Measurements from ENCODE around the gene ELAVL3. TPM values are rescaled to one million over a fixed set of nuclear protein-coding genes. Genes with fewer than 3 reads are reported as not detected.

ELAVL3 gene
- total and polyA plus RNA-seq, 12 donors = 0.11 to 5.4 (median 1.2) TPM; not detected in 3

GRCh38 chr19:11405846-11406643 lies 74.8 kb downstream of the ELAVL3 start:
- no peaks in the 10 kb centered on the region for H3K36me3 ChIP-seq (replicated peaks in 1 of 2)
- no peak overlapping the region for H3K27ac ChIP-seq
- no peaks in the 10 kb centered on the region for H3K9me3 ChIP-seq (replicated peaks in 1 of 3)
- 43 to 58% (median 56%) methylated on average over 30 to 44 of the region's 44 CpGs for WGBS, 4 donors
- peaks cover 0 to 16% of the 10 kb centered on the region in 2 donors for H3K4me1 ChIP-seq (replicated peaks in 1 of 2)
- H3K4me3 ChIP-seq = no peak overlapping the region
- intact Hi-C loops (cut with DNase I) = no loop called here
- H3K27me3 ChIP-seq = no peaks in the 10 kb centered on the region
- TF ChIP-seq POLR2A (IDR thresholded peaks at IDR 0.05) = no peak
- TF ChIP-seq, protein P1, sequence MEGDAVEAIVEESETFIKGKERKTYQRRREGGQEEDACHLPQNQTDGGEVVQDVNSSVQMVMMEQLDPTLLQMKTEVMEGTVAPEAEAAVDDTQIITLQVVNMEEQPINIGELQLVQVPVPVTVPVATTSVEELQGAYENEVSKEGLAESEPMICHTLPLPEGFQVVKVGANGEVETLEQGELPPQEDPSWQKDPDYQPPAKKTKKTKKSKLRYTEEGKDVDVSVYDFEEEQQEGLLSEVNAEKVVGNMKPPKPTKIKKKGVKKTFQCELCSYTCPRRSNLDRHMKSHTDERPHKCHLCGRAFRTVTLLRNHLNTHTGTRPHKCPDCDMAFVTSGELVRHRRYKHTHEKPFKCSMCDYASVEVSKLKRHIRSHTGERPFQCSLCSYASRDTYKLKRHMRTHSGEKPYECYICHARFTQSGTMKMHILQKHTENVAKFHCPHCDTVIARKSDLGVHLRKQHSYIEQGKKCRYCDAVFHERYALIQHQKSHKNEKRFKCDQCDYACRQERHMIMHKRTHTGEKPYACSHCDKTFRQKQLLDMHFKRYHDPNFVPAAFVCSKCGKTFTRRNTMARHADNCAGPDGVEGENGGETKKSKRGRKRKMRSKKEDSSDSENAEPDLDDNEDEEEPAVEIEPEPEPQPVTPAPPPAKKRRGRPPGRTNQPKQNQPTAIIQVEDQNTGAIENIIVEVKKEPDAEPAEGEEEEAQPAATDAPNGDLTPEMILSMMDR (IDR thresholded peaks at IDR 0.05) = peak in 3 of 6 experiments; percentile 11 to 26 (median 25)
- no peak for DNase-seq

DNA sequence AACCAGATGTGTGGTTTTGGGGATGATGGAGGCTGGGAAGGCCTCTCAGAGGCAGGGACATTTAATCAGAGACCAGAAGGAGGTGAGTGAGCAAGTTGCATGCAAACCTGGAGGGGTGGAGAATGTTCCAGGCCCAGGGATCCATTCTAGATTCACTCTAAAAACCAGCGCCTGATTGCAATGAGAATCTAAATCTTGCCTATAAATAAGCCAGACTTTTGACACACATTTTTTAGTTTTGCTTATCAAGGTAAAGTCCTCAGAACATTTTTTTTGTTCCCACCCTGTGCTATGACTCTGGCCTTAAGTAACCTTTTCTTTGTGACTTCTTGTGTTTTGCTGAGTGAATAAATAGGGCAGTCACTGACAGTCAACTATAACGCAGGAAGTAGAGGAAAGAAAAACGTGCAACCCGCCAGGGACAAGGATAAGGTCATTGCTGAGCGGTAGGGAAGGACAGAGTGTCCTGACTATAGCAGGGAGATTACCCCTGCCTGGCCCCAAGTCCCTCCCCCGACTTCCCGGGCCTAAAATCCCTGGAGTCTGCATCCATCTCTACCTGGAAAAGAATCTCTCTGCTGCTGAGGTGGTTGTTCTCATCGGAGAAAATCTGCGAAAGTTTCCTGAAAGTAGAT lies 76.1 kb downstream of the ELAVL3 start:
- 21 to 40% (median 32%) methylated on average over 9 of the region's 9 CpGs for WGBS, 4 donors

DNA sequence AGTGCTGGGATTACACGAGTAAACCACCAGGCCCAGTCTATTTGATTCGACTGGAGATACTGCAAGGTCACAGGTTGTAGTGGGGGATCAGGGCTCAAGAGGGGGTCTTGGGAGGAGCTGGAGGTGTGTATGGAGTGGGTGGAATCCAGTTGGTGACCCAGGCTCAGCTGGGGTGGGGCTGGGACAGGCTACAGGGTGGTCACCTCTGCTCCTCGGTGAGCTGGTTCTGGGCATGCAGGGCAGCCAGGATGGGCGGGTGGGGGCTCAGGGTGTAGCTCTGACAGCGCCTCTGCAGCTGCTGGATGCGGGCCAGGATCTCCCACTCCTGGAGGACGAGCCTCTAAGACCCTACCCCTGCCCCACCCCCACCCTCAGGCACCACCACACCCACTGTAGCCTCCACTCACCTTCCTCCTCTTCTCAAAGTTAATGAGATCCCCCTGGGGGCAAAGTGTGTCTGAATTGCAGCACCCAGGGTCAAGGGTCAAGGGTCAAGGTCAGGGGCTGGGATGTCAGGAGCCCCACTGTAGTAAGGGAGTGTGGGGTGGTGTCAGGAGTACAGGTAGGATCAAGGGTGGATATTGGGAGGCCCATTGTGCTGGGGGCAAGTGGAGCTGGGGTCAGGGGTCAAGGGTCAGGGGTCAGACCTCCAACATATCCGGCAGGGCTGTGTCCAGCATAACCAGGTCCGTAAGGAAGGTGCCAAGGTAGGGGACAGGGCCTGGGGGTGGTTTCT lies 78.9 kb downstream of the ELAVL3 start:
- H3K36me3 ChIP-seq (replicated peaks in 1 of 2) = no peaks in the 10 kb centered on the region
- 81 to 86% (median 82%) methylated on average over 4 to 9 of the region's 9 CpGs for WGBS, 4 donors
- H3K27me3 ChIP-seq = no peaks in the 10 kb centered on the region
- intact Hi-C loops (cut with DNase I) = no loop called here
- no peak for DNase-seq
- no peak overlapping the region for H3K27ac ChIP-seq
- TF ChIP-seq POLR2A (IDR thresholded peaks at IDR 0.05) = no peak
- TF ChIP-seq, protein P1 (IDR thresholded peaks at IDR 0.05) = no peak
- H3K4me1 ChIP-seq (replicated peaks in 1 of 2) = peaks cover 0 to 16% of the 10 kb centered on the region in 2 donors
- H3K4me3 ChIP-seq = no peak overlapping the region
- H3K9me3 ChIP-seq (replicated peaks in 1 of 3) = no peaks in the 10 kb centered on the region

More for the DNA sequence above, 76.1 kb downstream of the ELAVL3 start:
- Histone ChIP-seq H3K4me3 (no peak overlapping the region), H3K27ac (peak overlapping the region; percentile 9 to 86 (median 33)), H3K9me3 (replicated peaks in 1 of 3) (no peaks in the 10 kb centered on the region), H3K36me3 (replicated peaks in 1 of 2) (no peaks in the 10 kb centered on the region), H3K4me1 (replicated peaks in 1 of 2) (peaks cover 0 to 16% of the 10 kb centered on the region in 2 donors), H3K27me3 (no peaks in the 10 kb centered on the region)
- TF ChIP-seq, protein P1 (IDR thresholded peaks at IDR 0.05) = no peak
- TF ChIP-seq POLR2A (IDR thresholded peaks at IDR 0.05) = no peak
- peak; percentile 33 to 72 (median 52) for DNase-seq
- intact Hi-C loops (cut with DNase I) = no loop called here

Small RNAs within 50 kb of the gene (microRNA-seq; reads per million reads assigned to microRNA genes)
- 0 to 0.28 (median 0) reads per million in 3 donors for gene MIR7974

Small RNAs within 50 kb of the gene (small RNA-seq; reads per million reads assigned to genes)
- gene MIR7974 (0.17 to 0.24 reads per million in 2 donors), gene RF00019 (0 reads per million in 2 donors), gene RN7SL833P (0 reads per million in 2 donors)

Other genes with a start within 250 kb of the ELAVL3 start
- 1 to 10 TPM in 2 of 9 donors, under 1 TPM in 4, not detected in 3; 0.33 to 1.8 (median 0.61) TPM for gene ANGPTL8, start 241.4 kb downstream of the ELAVL3 start, total RNA-seq
- 10 to 100 TPM in 1 of 3 donors, 1 to 10 TPM in 1, not detected in 1; 4.2 to 10.0 TPM for gene ANGPTL8, start 241.4 kb downstream of the ELAVL3 start, polyA plus RNA-seq
- 100 to 1,000 TPM in 1 of 9 donors, 10 to 100 TPM in 8; 14.5 to 101 (median 34.1) TPM for gene DOCK6, start 218.5 kb downstream of the ELAVL3 start, total RNA-seq
- gene DOCK6, start 218.5 kb downstream of the ELAVL3 start, polyA plus RNA-seq = 100 to 1,000 TPM in 1 of 3 donors, 10 to 100 TPM in 1, 1 to 10 TPM in 1; 4.5 to 152 (median 77.1) TPM
- gene TSPAN16, start 184.9 kb downstream of the ELAVL3 start, total RNA-seq = not detected
- not detected for gene TSPAN16, start 184.9 kb downstream of the ELAVL3 start, polyA plus RNA-seq
- gene RAB3D, start 141.4 kb downstream of the ELAVL3 start, total RNA-seq = 10 to 100 TPM in 6 of 9 donors, 1 to 10 TPM in 3; 4.2 to 23.9 (median 13.4) TPM
- 1 to 10 TPM; 2.6 to 4.3 (median 3.3) TPM for gene RAB3D, start 141.4 kb downstream of the ELAVL3 start, polyA plus RNA-seq
- 1,000 to 10,000 TPM in 1 of 9 donors, 100 to 1,000 TPM in 8; 185 to 1,314 (median 282) TPM for gene TMEM205, start 134.8 kb downstream of the ELAVL3 start, total RNA-seq
- 100 to 1,000 TPM; 135 to 306 (median 207) TPM for gene TMEM205, start 134.8 kb downstream of the ELAVL3 start, polyA plus RNA-seq
- gene CCDC159, start 134.5 kb downstream of the ELAVL3 start, total RNA-seq = 10 to 100 TPM; 24.1 to 83.7 (median 57.5) TPM
- 100 to 1,000 TPM in 2 of 3 donors, 10 to 100 TPM in 1; 33.8 to 479 (median 238) TPM for gene CCDC159, start 134.5 kb downstream of the ELAVL3 start, polyA plus RNA-seq
- gene PLPPR2, start 125.6 kb downstream of the ELAVL3 start, total RNA-seq = 10 to 100 TPM in 8 of 9 donors, 1 to 10 TPM in 1; 8.5 to 46.8 (median 42.6) TPM
- 10 to 100 TPM; 12.1 to 57.0 (median 39.9) TPM for gene PLPPR2, start 125.6 kb downstream of the ELAVL3 start, polyA plus RNA-seq
- gene SWSAP1, start 106.4 kb downstream of the ELAVL3 start, total RNA-seq = 1 to 10 TPM; 2.6 to 5.5 (median 4.2) TPM
- gene SWSAP1, start 106.4 kb downstream of the ELAVL3 start, polyA plus RNA-seq = 1 to 10 TPM; 2.1 to 8.4 (median 6.0) TPM
- gene EPOR, start 96.7 kb downstream of the ELAVL3 start, total RNA-seq = 10 to 100 TPM; 15.7 to 37.9 (median 23.8) TPM
- gene EPOR, start 96.7 kb downstream of the ELAVL3 start, polyA plus RNA-seq = 10 to 100 TPM in 2 of 3 donors, 1 to 10 TPM in 1; 6.8 to 74.0 (median 49.3) TPM
- gene RGL3, start 61.7 kb downstream of the ELAVL3 start, total RNA-seq = 10 to 100 TPM; 10.3 to 63.9 (median 33.0) TPM
- gene RGL3, start 61.7 kb downstream of the ELAVL3 start, polyA plus RNA-seq = 100 to 1,000 TPM in 1 of 3 donors, 10 to 100 TPM in 2; 24.2 to 207 (median 64.1) TPM
- 1 to 10 TPM in 8 of 9 donors, under 1 TPM in 1; 0.69 to 4.7 (median 2.5) TPM for gene ODAD3, start 45.9 kb downstream of the ELAVL3 start, total RNA-seq
- gene ODAD3, start 45.9 kb downstream of the ELAVL3 start, polyA plus RNA-seq = 1 to 10 TPM; 3.1 to 7.9 (median 4.8) TPM
- gene PRKCSH, start 45.4 kb downstream of the ELAVL3 start, total RNA-seq = 100 to 1,000 TPM in 8 of 9 donors, 10 to 100 TPM in 1; 64.4 to 359 (median 246) TPM
- gene PRKCSH, start 45.4 kb downstream of the ELAVL3 start, polyA plus RNA-seq = 100 to 1,000 TPM; 142 to 228 (median 177) TPM
- gene ZNF653, start 24.8 kb upstream of the ELAVL3 start, total RNA-seq = 10 to 100 TPM in 6 of 9 donors, 1 to 10 TPM in 3; 4.2 to 18.4 (median 11.5) TPM
- gene ZNF653, start 24.8 kb upstream of the ELAVL3 start, polyA plus RNA-seq = 10 to 100 TPM in 2 of 3 donors, 1 to 10 TPM in 1; 5.1 to 37.7 (median 23.2) TPM
- 10 to 100 TPM; 47.7 to 99.7 (median 62.4) TPM for gene ECSIT, start 48.1 kb upstream of the ELAVL3 start, total RNA-seq
- gene ECSIT, start 48.1 kb upstream of the ELAVL3 start, polyA plus RNA-seq = 100 to 1,000 TPM in 2 of 3 donors, 10 to 100 TPM in 1; 28.7 to 122 (median 102) TPM
- 10 to 100 TPM in 3 of 9 donors, 1 to 10 TPM in 5, under 1 TPM in 1; 0.94 to 20.5 (median 7.5) TPM for gene CNN1, start 57.8 kb upstream of the ELAVL3 start, total RNA-seq
- gene CNN1, start 57.8 kb upstream of the ELAVL3 start, polyA plus RNA-seq = 10 to 100 TPM; 15.5 to 76.5 (median 40.9) TPM
- gene ELOF1, start 78.2 kb upstream of the ELAVL3 start, total RNA-seq = 10 to 100 TPM; 24.4 to 67.6 (median 48.7) TPM
- gene ELOF1, start 78.2 kb upstream of the ELAVL3 start, polyA plus RNA-seq = 100 to 1,000 TPM in 2 of 3 donors, 10 to 100 TPM in 1; 60.7 to 127 (median 119) TPM
- gene ACP5, start 96.6 kb upstream of the ELAVL3 start, total RNA-seq = 10 to 100 TPM in 5 of 9 donors, 1 to 10 TPM in 4; 1.4 to 28.8 (median 10.9) TPM
- gene ACP5, start 96.6 kb upstream of the ELAVL3 start, polyA plus RNA-seq = 100 to 1,000 TPM in 1 of 3 donors, 1 to 10 TPM in 2; 6.5 to 152 (median 9.0) TPM
- gene ZNF627, start 116.4 kb upstream of the ELAVL3 start, total RNA-seq = 10 to 100 TPM in 5 of 9 donors, 1 to 10 TPM in 4; 6.3 to 16.6 (median 10.7) TPM
- gene ZNF627, start 116.4 kb upstream of the ELAVL3 start, polyA plus RNA-seq = 10 to 100 TPM in 1 of 3 donors, 1 to 10 TPM in 2; 3.8 to 12.0 (median 3.9) TPM

Data from adrenal gland (tissue), 12 donors.